Measurements from ENCODE around the gene IGSF11.

DNA sequence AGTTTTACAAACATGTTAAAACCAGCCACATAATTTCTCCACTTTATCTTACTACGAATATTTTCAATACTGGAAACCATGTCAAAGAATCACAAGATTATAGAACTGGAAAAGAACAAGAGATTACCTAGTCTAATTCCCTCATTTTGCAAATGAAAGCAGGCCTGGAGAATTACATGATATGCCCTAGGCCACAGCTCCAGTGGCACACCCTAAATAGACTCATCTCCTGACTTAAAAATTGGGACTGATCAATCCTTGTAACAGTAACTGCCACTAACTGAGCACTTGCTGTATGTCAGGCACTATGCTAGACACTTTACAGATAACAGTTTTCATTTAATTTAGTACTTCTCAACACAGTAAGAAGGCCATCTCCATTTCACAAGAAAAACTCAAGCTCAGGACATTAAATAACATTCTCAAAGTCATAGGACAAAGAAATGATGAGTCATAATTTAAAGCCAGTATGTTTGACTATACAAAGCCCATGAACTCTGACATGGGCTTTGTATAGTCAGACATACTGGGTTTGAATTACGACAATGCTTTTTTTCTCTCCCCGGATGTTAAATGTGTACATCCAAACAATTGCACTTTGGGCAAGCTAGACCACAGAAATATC, 9.4 kb downstream of the IGSF11 start:
- TF ChIP-seq, protein P1, sequence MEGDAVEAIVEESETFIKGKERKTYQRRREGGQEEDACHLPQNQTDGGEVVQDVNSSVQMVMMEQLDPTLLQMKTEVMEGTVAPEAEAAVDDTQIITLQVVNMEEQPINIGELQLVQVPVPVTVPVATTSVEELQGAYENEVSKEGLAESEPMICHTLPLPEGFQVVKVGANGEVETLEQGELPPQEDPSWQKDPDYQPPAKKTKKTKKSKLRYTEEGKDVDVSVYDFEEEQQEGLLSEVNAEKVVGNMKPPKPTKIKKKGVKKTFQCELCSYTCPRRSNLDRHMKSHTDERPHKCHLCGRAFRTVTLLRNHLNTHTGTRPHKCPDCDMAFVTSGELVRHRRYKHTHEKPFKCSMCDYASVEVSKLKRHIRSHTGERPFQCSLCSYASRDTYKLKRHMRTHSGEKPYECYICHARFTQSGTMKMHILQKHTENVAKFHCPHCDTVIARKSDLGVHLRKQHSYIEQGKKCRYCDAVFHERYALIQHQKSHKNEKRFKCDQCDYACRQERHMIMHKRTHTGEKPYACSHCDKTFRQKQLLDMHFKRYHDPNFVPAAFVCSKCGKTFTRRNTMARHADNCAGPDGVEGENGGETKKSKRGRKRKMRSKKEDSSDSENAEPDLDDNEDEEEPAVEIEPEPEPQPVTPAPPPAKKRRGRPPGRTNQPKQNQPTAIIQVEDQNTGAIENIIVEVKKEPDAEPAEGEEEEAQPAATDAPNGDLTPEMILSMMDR (IDR thresholded peaks at IDR 0.05; ENCODE audit: low read depth, low read length, missing input control): no peak
- TF ChIP-seq, protein P2, sequence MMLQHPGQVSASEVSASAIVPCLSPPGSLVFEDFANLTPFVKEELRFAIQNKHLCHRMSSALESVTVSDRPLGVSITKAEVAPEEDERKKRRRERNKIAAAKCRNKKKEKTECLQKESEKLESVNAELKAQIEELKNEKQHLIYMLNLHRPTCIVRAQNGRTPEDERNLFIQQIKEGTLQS (IDR thresholded peaks at IDR 0.05): no peak
- TF ChIP-seq RXRA (IDR thresholded peaks at IDR 0.05) (no peak), JUND (IDR thresholded peaks at IDR 0.05) (no peak), SP1 (IDR thresholded peaks at IDR 0.05) (no peak), EGR1 (IDR thresholded peaks at IDR 0.05; ENCODE audit: low read depth in 2 of 2) (no peak)
- TF ChIP-seq, protein P3, sequence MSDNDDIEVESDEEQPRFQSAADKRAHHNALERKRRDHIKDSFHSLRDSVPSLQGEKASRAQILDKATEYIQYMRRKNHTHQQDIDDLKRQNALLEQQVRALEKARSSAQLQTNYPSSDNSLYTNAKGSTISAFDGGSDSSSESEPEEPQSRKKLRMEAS (IDR thresholded peaks at IDR 0.05): no peak
- TF ChIP-seq, protein P4, sequence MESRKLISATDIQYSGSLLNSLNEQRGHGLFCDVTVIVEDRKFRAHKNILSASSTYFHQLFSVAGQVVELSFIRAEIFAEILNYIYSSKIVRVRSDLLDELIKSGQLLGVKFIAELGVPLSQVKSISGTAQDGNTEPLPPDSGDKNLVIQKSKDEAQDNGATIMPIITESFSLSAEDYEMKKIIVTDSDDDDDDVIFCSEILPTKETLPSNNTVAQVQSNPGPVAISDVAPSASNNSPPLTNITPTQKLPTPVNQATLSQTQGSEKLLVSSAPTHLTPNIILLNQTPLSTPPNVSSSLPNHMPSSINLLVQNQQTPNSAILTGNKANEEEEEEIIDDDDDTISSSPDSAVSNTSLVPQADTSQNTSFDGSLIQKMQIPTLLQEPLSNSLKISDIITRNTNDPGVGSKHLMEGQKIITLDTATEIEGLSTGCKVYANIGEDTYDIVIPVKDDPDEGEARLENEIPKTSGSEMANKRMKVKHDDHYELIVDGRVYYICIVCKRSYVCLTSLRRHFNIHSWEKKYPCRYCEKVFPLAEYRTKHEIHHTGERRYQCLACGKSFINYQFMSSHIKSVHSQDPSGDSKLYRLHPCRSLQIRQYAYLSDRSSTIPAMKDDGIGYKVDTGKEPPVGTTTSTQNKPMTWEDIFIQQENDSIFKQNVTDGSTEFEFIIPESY (IDR thresholded peaks at IDR 0.05): no peak
